ENCODE measurements around the gene DLGAP3. TPM values are rescaled to one million over a fixed set of nuclear protein-coding genes. Genes with fewer than 3 reads are reported as not detected.

Gene DLGAP3
- total and polyA plus RNA-seq, 4 donors: 0.05 to 0.19 (median 0.08) TPM

- Histone ChIP-seq H3K27me3 (ENCODE audit: control insufficient read depth in 4 of 4, insufficient read depth in 4 of 4, low read length in 3 of 4) (peaks cover 0 to 30% (median 4%) of the 10 kb centered on the region in 4 donors), H3K9me3 (ENCODE audit: control insufficient read depth in 4 of 4, low read length in 3 of 4) (no peaks in the 10 kb centered on the region), H3K9ac (ENCODE audit: low read depth in 1 of 2, low read length in 2 of 2) (no peak overlapping the region), H3K27ac (ENCODE audit: low read depth in 1 of 2, low read length in 2 of 2) (no peak overlapping the region), H3K4me1 (ENCODE audit: control insufficient read depth in 4 of 4, insufficient read depth in 4 of 4, low read length in 3 of 4) (no peaks in the 10 kb centered on the region), H3K4me3 (ENCODE audit: low read depth in 1 of 3, low read length in 3 of 3) (no peak overlapping the region), H3K36me3 (ENCODE audit: control insufficient read depth in 4 of 4, insufficient read depth in 3 of 4, low read depth in 1 of 4, low read length in 3 of 4) (no peaks in the 10 kb centered on the region)
- TF ChIP-seq SP1 (IDR thresholded peaks at IDR 0.05) (no peak), RAD21 (IDR thresholded peaks at IDR 0.05) (no peak), FOXA1 (IDR thresholded peaks at IDR 0.05) (no peak), FOXA2 (IDR thresholded peaks at IDR 0.05) (no peak), GABPA (IDR thresholded peaks at IDR 0.05 in 1 of 2, conservative IDR thresholded peaks at IDR 0.05 in 1 of 2) (no peak), JUND (IDR thresholded peaks at IDR 0.05) (no peak), TAF1 (conservative IDR thresholded peaks at IDR 0.05) (no peak), HNF4G (IDR thresholded peaks at IDR 0.05) (no peak), HNF4A (conservative IDR thresholded peaks at IDR 0.05) (no peak)
- TF ChIP-seq, protein P1, sequence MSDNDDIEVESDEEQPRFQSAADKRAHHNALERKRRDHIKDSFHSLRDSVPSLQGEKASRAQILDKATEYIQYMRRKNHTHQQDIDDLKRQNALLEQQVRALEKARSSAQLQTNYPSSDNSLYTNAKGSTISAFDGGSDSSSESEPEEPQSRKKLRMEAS (IDR thresholded peaks at IDR 0.05): no peak
- no peak for DNase-seq (ENCODE audit: low spot score)
Observed at GRCh38 chr1:34923490-34923889, 6.0 kb downstream of the DLGAP3 start.

DNA sequence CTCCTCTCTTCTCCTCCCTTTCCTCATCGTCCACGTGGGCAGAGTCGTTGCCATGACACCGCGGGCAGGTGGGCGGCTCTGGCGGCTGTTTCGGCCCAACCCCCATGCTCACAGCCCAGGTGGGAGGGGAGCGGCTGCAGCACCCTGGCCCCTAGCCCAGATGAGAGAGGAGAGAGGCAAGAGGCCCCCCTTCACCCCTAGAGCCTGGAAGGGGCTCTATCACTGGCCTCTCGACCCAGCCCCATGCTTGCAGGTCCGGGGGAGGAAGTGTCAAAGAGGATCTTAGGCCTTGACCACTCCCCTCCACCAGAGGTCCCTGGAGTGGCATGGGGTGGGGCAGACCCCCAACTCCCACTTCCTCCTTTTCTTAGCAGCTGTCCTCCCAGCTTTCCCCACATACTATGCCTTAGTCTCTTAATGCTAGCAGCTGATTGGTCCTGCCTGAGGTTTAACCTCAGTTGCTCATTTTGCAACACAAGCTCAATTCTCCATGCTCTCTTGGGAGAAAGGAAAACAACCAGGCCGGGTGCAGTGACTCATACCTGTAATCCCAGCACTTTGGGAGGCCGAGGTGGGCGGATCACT, 10.4 kb downstream of the DLGAP3 start:
- H3K27me3 ChIP-seq (ENCODE audit: control insufficient read depth in 4 of 4, insufficient read depth in 4 of 4, low read length in 3 of 4): peaks cover 0 to 6% (median 2%) of the 10 kb centered on the region in 4 donors
- no peak overlapping the region for H3K4me3 ChIP-seq (ENCODE audit: low read depth in 1 of 3, low read length in 3 of 3)
- no peak overlapping the region for H3K27ac ChIP-seq (ENCODE audit: low read depth in 1 of 2, low read length in 2 of 2)
- no peaks in the 10 kb centered on the region for H3K36me3 ChIP-seq (ENCODE audit: control insufficient read depth in 4 of 4, insufficient read depth in 3 of 4, low read depth in 1 of 4, low read length in 3 of 4)
- no peaks in the 10 kb centered on the region for H3K4me1 ChIP-seq (ENCODE audit: control insufficient read depth in 4 of 4, insufficient read depth in 4 of 4, low read length in 3 of 4)
- no peak overlapping the region for H3K9ac ChIP-seq (ENCODE audit: low read depth in 1 of 2, low read length in 2 of 2)
- no peak for TF ChIP-seq SP1 (IDR thresholded peaks at IDR 0.05)
- no peak for TF ChIP-seq EGR1 (IDR thresholded peaks at IDR 0.05; ENCODE audit: low read depth in 2 of 2)
- no peak for TF ChIP-seq REST (IDR thresholded peaks at IDR 0.05)
- TF ChIP-seq, protein P2, sequence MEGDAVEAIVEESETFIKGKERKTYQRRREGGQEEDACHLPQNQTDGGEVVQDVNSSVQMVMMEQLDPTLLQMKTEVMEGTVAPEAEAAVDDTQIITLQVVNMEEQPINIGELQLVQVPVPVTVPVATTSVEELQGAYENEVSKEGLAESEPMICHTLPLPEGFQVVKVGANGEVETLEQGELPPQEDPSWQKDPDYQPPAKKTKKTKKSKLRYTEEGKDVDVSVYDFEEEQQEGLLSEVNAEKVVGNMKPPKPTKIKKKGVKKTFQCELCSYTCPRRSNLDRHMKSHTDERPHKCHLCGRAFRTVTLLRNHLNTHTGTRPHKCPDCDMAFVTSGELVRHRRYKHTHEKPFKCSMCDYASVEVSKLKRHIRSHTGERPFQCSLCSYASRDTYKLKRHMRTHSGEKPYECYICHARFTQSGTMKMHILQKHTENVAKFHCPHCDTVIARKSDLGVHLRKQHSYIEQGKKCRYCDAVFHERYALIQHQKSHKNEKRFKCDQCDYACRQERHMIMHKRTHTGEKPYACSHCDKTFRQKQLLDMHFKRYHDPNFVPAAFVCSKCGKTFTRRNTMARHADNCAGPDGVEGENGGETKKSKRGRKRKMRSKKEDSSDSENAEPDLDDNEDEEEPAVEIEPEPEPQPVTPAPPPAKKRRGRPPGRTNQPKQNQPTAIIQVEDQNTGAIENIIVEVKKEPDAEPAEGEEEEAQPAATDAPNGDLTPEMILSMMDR (IDR thresholded peaks at IDR 0.05; ENCODE audit: low read depth, low read length, missing input control): no peak
- TF ChIP-seq YY1 (IDR thresholded peaks at IDR 0.05): no peak
- TF ChIP-seq HNF4G (IDR thresholded peaks at IDR 0.05): no peak
- TF ChIP-seq, protein P1 (IDR thresholded peaks at IDR 0.05): no peak
- TF ChIP-seq JUND (IDR thresholded peaks at IDR 0.05): no peak
- TF ChIP-seq TAF1 (conservative IDR thresholded peaks at IDR 0.05): no peak
- TF ChIP-seq RAD21 (IDR thresholded peaks at IDR 0.05): no peak
- no peak for TF ChIP-seq NR2F2 (IDR thresholded peaks at IDR 0.05)
- no peak for TF ChIP-seq HNF4A (conservative IDR thresholded peaks at IDR 0.05)
- TF ChIP-seq FOXA1 (IDR thresholded peaks at IDR 0.05): no peak
- TF ChIP-seq, protein P3, sequence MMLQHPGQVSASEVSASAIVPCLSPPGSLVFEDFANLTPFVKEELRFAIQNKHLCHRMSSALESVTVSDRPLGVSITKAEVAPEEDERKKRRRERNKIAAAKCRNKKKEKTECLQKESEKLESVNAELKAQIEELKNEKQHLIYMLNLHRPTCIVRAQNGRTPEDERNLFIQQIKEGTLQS (IDR thresholded peaks at IDR 0.05): no peak
- WGBS: 11% methylated on average over 14 of the region's 14 CpGs
- no peaks in the 10 kb centered on the region for H3K9me3 ChIP-seq (ENCODE audit: control insufficient read depth in 4 of 4, low read length in 3 of 4)
- DNase-seq (ENCODE audit: low spot score): peak; percentile 31

All from liver (tissue), 9 donors.